MM.1S (cell line): ENCODE data around the gene ADRA2C.

Experiments
- DNase-seq: peaks from one replicate; pipeline ENCODE4 v3.0.0-alpha.2; 2015
- H2AFZ ChIP-seq: fragments of 300-600 bp; sonication (generic); 2 replicates; pipeline ENCODE4 v1.6.0; 2016; ENCODE audit warnings: antibody characterized with exemption, low read length
- H3F3A ChIP-seq: fragments of 300-600 bp; sonication (generic); 2 replicates; pipeline ENCODE4 v1.6.1; 2016; ENCODE audit warnings: mild to moderate bottlenecking, antibody characterized with exemption, low read length, moderate library complexity, mixed read lengths; ENCODE audit not compliant: insufficient read depth
- H3K27ac ChIP-seq: fragments of 300-600 bp; sonication (generic); 2 replicates; pipeline ENCODE4 v1.5.1; 2016; ENCODE audit warnings: mild to moderate bottlenecking, low read length
- H3K27me3 ChIP-seq: fragments of 300-600 bp; sonication (generic); replicated peaks from 2 replicates; pipeline ENCODE4 v1.6.0; 2016; ENCODE audit warnings: low read length; ENCODE audit not compliant: insufficient read depth
- H3K36me3 ChIP-seq: fragments of 300-600 bp; sonication (generic); replicated peaks from 2 replicates; pipeline ENCODE4 v1.6.1; 2016; ENCODE audit warnings: mild to moderate bottlenecking, low read length, mixed read lengths; ENCODE audit not compliant: insufficient read depth
- H3K4me1 ChIP-seq: fragments of 300-600 bp; sonication (generic); 2 replicates; pipeline ENCODE4 v1.6.1; 2016; ENCODE audit warnings: low read length, mixed read lengths
- H3K4me2 ChIP-seq: fragments of 300-600 bp; sonication (generic); 2 replicates; pipeline ENCODE4 v1.6.0; 2016; ENCODE audit warnings: low read depth, low read length
- H3K4me3 ChIP-seq: fragments of 300-600 bp; sonication (generic); 2 replicates; pipeline ENCODE4 v1.5.1; 2016; ENCODE audit warnings: low read length, mixed read lengths
- H3K79me2 ChIP-seq: fragments of 300-600 bp; sonication (generic); 2 replicates; pipeline ENCODE4 v1.6.1; 2016; ENCODE audit warnings: mixed run types, low read length, mixed read lengths
- H3K9ac ChIP-seq: fragments of 300-600 bp; sonication (generic); 2 replicates; pipeline ENCODE4 v1.6.1; 2016; ENCODE audit warnings: low read length, mixed read lengths
- H3K9me2 ChIP-seq: fragments of 300-600 bp; sonication (generic); replicated peaks from 2 replicates; pipeline ENCODE4 v1.6.1; 2016; ENCODE audit warnings: mild to moderate bottlenecking, low read length, mixed read lengths; ENCODE audit not compliant: insufficient read depth
- H3K9me3 ChIP-seq: fragments of 300-600 bp; sonication (generic); replicated peaks from 2 replicates; pipeline ENCODE4 v1.6.1; 2016; ENCODE audit warnings: mild to moderate bottlenecking, low read length, mixed read lengths; ENCODE audit not compliant: insufficient read depth
- H4K20me1 ChIP-seq: fragments of 300-600 bp; sonication (generic); 2 replicates; pipeline ENCODE4 v1.6.1; 2016; ENCODE audit warnings: mild to moderate bottlenecking, low read length, moderate library complexity, mixed read lengths; ENCODE audit not compliant: insufficient read depth
- CTCF ChIP-seq: fragments of 300-600 bp; sonication (generic); IDR thresholded peaks from 2 replicates; pipeline ENCODE4 v1.5.1; 2016; ENCODE audit warnings: antibody characterized with exemption, low read length, mixed read lengths
- EZH2 ChIP-seq: fragments of 300-600 bp; sonication (generic); optimal IDR thresholded peaks from 2 replicates; pipeline ENCODE3; 2017; ENCODE audit warnings: low read depth, mild to moderate bottlenecking, antibody characterized with exemption, low read length, mixed read lengths
- EZH2phosphoT487 ChIP-seq: fragments of 300-600 bp; sonication (generic); IDR thresholded peaks from 2 replicates; pipeline ENCODE4 v1.6.1; 2018; ENCODE audit warnings: antibody characterized with exemption, low read length

Gene ADRA2C

DNA sequence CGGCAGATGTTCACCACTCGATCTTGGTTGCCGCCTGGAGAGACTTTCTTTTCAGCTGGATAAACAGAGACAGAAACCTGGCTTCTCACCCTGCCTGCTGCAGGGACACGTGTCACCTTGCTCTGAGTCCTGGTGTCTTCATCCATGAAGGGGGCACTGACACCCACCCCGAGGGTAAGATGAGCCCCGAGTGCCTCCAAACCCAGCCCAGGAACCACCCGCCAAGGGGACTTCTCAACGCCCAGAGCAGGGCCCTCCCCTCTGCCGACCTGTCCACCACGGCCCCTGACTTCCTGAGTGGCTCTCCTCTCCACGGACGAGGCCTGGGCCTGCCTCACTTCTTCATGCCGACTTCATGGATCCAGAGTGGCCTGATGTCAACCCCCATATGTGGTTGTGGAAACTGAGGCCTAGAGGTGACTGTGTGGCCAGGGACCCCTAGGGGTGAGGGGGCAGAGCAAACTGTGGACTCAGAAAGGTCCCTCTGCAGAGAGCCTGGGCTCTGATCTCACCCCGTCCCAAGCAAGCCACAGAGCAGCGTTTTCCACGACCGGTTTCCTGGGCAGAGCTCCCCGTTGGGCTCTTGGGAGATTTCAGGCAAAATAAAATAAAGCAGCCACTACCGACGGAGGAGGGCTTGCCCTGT is 5.1 kb downstream of the ADRA2C start:
- no peak for DNase-seq
- Histone ChIP-seq H3K9ac (no peak overlapping the region), H3K4me3 (no peak overlapping the region), H3K27me3 (peaks cover 76% of the 10 kb centered on the region), H3K27ac (no peak overlapping the region), H3F3A (no peaks in the 10 kb centered on the region), H3K4me2 (no peak overlapping the region), H4K20me1 (no peaks in the 10 kb centered on the region), H3K9me2 (no peaks in the 10 kb centered on the region), H3K36me3 (no peaks in the 10 kb centered on the region), H3K4me1 (no peaks in the 10 kb centered on the region), H2AFZ (no peak overlapping the region), H3K9me3 (no peaks in the 10 kb centered on the region), H3K79me2 (no peaks in the 10 kb centered on the region)
- TF ChIP-seq EZH2phosphoT487, result no peak
- no peak for TF ChIP-seq CTCF
- TF ChIP-seq EZH2, result no peak

GRCh38 chr4:3771939-3772495 is 5.8 kb downstream of the ADRA2C start:
- no peak overlapping the region for H2AFZ ChIP-seq
- no peak overlapping the region for H3K4me2 ChIP-seq
- H3K9ac ChIP-seq, result no peak overlapping the region
- H4K20me1 ChIP-seq, result no peaks in the 10 kb centered on the region
- H3K9me2 ChIP-seq, result no peaks in the 10 kb centered on the region
- no peak overlapping the region for H3K4me3 ChIP-seq
- peaks cover 83% of the 10 kb centered on the region for H3K27me3 ChIP-seq
- H3K27ac ChIP-seq, result no peak overlapping the region
- H3K79me2 ChIP-seq, result no peaks in the 10 kb centered on the region
- no peak for TF ChIP-seq EZH2phosphoT487
- TF ChIP-seq EZH2, result no peak
- no peak for TF ChIP-seq CTCF
- H3F3A ChIP-seq, result no peaks in the 10 kb centered on the region
- H3K9me3 ChIP-seq, result no peaks in the 10 kb centered on the region
- no peak for DNase-seq
- H3K4me1 ChIP-seq, result no peaks in the 10 kb centered on the region
- H3K36me3 ChIP-seq, result no peaks in the 10 kb centered on the region

- no peak overlapping the region for H3K4me3 ChIP-seq
- no peaks in the 10 kb centered on the region for H3K9me3 ChIP-seq
- H3K27me3 ChIP-seq, result peaks cover 90% of the 10 kb centered on the region
- H3K9ac ChIP-seq, result no peak overlapping the region
- no peaks in the 10 kb centered on the region for H3F3A ChIP-seq
- no peak overlapping the region for H3K27ac ChIP-seq
- H2AFZ ChIP-seq, result no peak overlapping the region
- no peaks in the 10 kb centered on the region for H3K36me3 ChIP-seq
- H3K4me2 ChIP-seq, result no peak overlapping the region
- no peaks in the 10 kb centered on the region for H3K9me2 ChIP-seq
- H3K4me1 ChIP-seq, result no peaks in the 10 kb centered on the region
- H4K20me1 ChIP-seq, result no peaks in the 10 kb centered on the region
- H3K79me2 ChIP-seq, result no peaks in the 10 kb centered on the region
- TF ChIP-seq CTCF (no peak), EZH2 (no peak), EZH2phosphoT487 (no peak)
- no peak for DNase-seq
Measured at GRCh38 chr4:3772632-3773031, 6.4 kb downstream of the ADRA2C start.
